HUES64 (cell line): ENCODE data around the gene FBXO45.
"Not testable (repeated sequence)": the region's sequence is repeated elsewhere in the genome, so short reads cannot be mapped to it uniquely, and the experiment has no call there.

Experiments
- H3K27ac ChIP-seq: 2 replicates; pipeline ENCODE4 v1.7.0; 2013; ENCODE audit warnings: low read depth, low read length, inconsistent platforms
- H3K27me3 ChIP-seq: 2 replicates; pipeline ENCODE4 v1.6.1; 2013; ENCODE audit warnings: mild to moderate bottlenecking, low read length; ENCODE audit not compliant: insufficient read depth
- H3K36me3 ChIP-seq: 2 replicates; pipeline ENCODE4 v1.6.1; 2013; ENCODE audit warnings: mild to moderate bottlenecking, low read length; ENCODE audit not compliant: insufficient read depth
- H3K4me1 ChIP-seq: 2 replicates; pipeline ENCODE4 v1.6.1; 2013; ENCODE audit warnings: mild to moderate bottlenecking, low read length, moderate library complexity; ENCODE audit not compliant: insufficient read depth
- H3K4me3 ChIP-seq: 2 replicates; pipeline ENCODE4 v1.5.1; 2013; ENCODE audit warnings: mild to moderate bottlenecking, low read length, moderate library complexity
- H3K9ac ChIP-seq: 2 replicates; pipeline ENCODE4 v1.6.1; 2013; ENCODE audit warnings: mild to moderate bottlenecking, low read depth, low read length
- H3K9me3 ChIP-seq: 2 replicates; pipeline ENCODE4 v1.6.1; 2013; ENCODE audit warnings: low read depth, low read length; ENCODE audit not compliant: insufficient read depth
- WGBS: fragments of 150-250, 120-280 bp; methylation state at CpG from one replicate; pipeline ENCODE4 v1.1.7; 2013; ENCODE audit warnings: missing lambda C conversion rate; 5-methylcytosine and 5-hydroxymethylcytosine counted together

Gene FBXO45

GRCh38 chr3:196619223-196619622, 50.8 kb downstream of the FBXO45 start:
- Histone ChIP-seq H3K36me3 (no peaks in the 10 kb centered on the region), H3K27ac (no peak overlapping the region), H3K4me1 (peaks cover 19% of the 10 kb centered on the region), H3K4me3 (no peak overlapping the region), H3K27me3 (no peaks in the 10 kb centered on the region), H3K9me3 (no peaks in the 10 kb centered on the region), H3K9ac (no peak overlapping the region; the same call in 1 of the 2 replicates)
- 73% methylated on average over 4 of the region's 5 CpGs for WGBS

- H3K27me3 ChIP-seq, H3K36me3 ChIP-seq, H3K4me3 ChIP-seq, H3K9me3 ChIP-seq, H3K9ac ChIP-seq, H3K27ac ChIP-seq: not testable (repeated sequence)
- peaks cover 19% of the 10 kb centered on the region for H3K4me1 ChIP-seq
- no CpG with 5 or more reads among the region's 5 CpGs for WGBS
Measured at GRCh38 chr3:196619627-196620026, 51.2 kb downstream of the FBXO45 start.

GRCh38 chr3:196620161-196620604, 51.7 kb downstream of the FBXO45 start:
- Histone ChIP-seq H3K9ac (no peak overlapping the region), H3K27me3 (no peaks in the 10 kb centered on the region), H3K4me1 (peaks cover 19% of the 10 kb centered on the region), H3K9me3 (no peaks in the 10 kb centered on the region), H3K27ac (no peak overlapping the region), H3K4me3 (no peak overlapping the region), H3K36me3 (no peaks in the 10 kb centered on the region)
- WGBS: 88% methylated on average over 10 of the region's 10 CpGs

- Histone ChIP-seq H3K9me3 (no peaks in the 10 kb centered on the region), H3K27me3 (no peaks in the 10 kb centered on the region), H3K27ac (no peak overlapping the region), H3K4me3 (no peak overlapping the region), H3K36me3 (no peaks in the 10 kb centered on the region), H3K4me1 (peaks cover 19% of the 10 kb centered on the region), H3K9ac (no peak overlapping the region)
- WGBS: 83% methylated on average over 2 of the region's 2 CpGs
Measured at GRCh38 chr3:196620684-196621083, 52.2 kb downstream of the FBXO45 start.

- 95% methylated on average over 10 of the region's 10 CpGs for WGBS
- Histone ChIP-seq H3K27me3 (no peaks in the 10 kb centered on the region), H3K36me3 (no peaks in the 10 kb centered on the region), H3K4me1 (peaks cover 19% of the 10 kb centered on the region), H3K9me3 (no peaks in the 10 kb centered on the region), H3K4me3 (no peak overlapping the region), H3K9ac (no peak overlapping the region), H3K27ac (no peak overlapping the region)
Measured at GRCh38 chr3:196621611-196622010, 53.2 kb downstream of the FBXO45 start.

- Histone ChIP-seq H3K9me3 (no peaks in the 10 kb centered on the region), H3K4me1 (peaks cover 21% of the 10 kb centered on the region), H3K36me3 (no peaks in the 10 kb centered on the region), H3K27me3 (no peaks in the 10 kb centered on the region), H3K27ac (no peak overlapping the region), H3K4me3 (no peak overlapping the region), H3K9ac (no peak overlapping the region)
- WGBS: 92% methylated on average over 12 of the region's 12 CpGs
Measured at GRCh38 chr3:196624067-196624790, 55.8 kb downstream of the FBXO45 start.

GRCh38 chr3:196624907-196625306, 56.4 kb downstream of the FBXO45 start:
- Histone ChIP-seq H3K9me3 (no peaks in the 10 kb centered on the region), H3K4me1 (peaks cover 17% of the 10 kb centered on the region), H3K27ac (no peak overlapping the region), H3K4me3 (no peak overlapping the region), H3K36me3 (no peaks in the 10 kb centered on the region), H3K27me3 (no peaks in the 10 kb centered on the region), H3K9ac (no peak overlapping the region)
- 96% methylated on average over 16 of the region's 16 CpGs for WGBS

- WGBS: 94% methylated on average over 6 of the region's 6 CpGs
- Histone ChIP-seq H3K4me1 (peaks cover 13% of the 10 kb centered on the region), H3K9ac (no peak overlapping the region), H3K27ac (no peak overlapping the region), H3K9me3 (no peaks in the 10 kb centered on the region), H3K27me3 (no peaks in the 10 kb centered on the region), H3K36me3 (no peaks in the 10 kb centered on the region), H3K4me3 (no peak overlapping the region)
Measured at GRCh38 chr3:196625331-196625730, 56.9 kb downstream of the FBXO45 start.

- H3K36me3 ChIP-seq: no peaks in the 10 kb centered on the region
- H3K27ac ChIP-seq: no peak overlapping the region
- H3K27me3 ChIP-seq: no peaks in the 10 kb centered on the region
- peaks cover 20% of the 10 kb centered on the region for H3K4me1 ChIP-seq
- 88% methylated on average over 8 of the region's 8 CpGs for WGBS
- no peak overlapping the region for H3K4me3 ChIP-seq
- H3K9me3 ChIP-seq: no peaks in the 10 kb centered on the region
- no peak overlapping the region for H3K9ac ChIP-seq
Measured at GRCh38 chr3:196627918-196628231, 59.4 kb downstream of the FBXO45 start.

GRCh38 chr3:196629228-196629627, 60.8 kb downstream of the FBXO45 start:
- Histone ChIP-seq H3K9me3 (no peaks in the 10 kb centered on the region), H3K4me1 (peaks cover 26% of the 10 kb centered on the region), H3K4me3 (no peak overlapping the region), H3K9ac (no peak overlapping the region), H3K36me3 (no peaks in the 10 kb centered on the region), H3K27me3 (no peaks in the 10 kb centered on the region), H3K27ac (no peak overlapping the region)
- 99% methylated on average over 2 of the region's 2 CpGs for WGBS

- no peaks in the 10 kb centered on the region for H3K27me3 ChIP-seq
- 51% methylated on average over 5 of the region's 5 CpGs for WGBS
- peak overlapping the region; percentile 81 for H3K9ac ChIP-seq
- H3K27ac ChIP-seq: peak overlapping the region; percentile 98
- no peaks in the 10 kb centered on the region for H3K36me3 ChIP-seq
- H3K4me3 ChIP-seq: peak overlapping the region; percentile 56
- no peaks in the 10 kb centered on the region for H3K9me3 ChIP-seq
- H3K4me1 ChIP-seq: peaks cover 26% of the 10 kb centered on the region
Measured at GRCh38 chr3:196631682-196632045, 63.2 kb downstream of the FBXO45 start.
